ENCODE results near the gene SP8.
"Not testable (repeated sequence)": the region's sequence is repeated elsewhere in the genome, so short reads cannot be mapped to it uniquely, and the experiment has no call there.

SP8 gene

GRCh38 chr7:20786779-20787659, at the start of gene SP8:
Gene SP8 (minus strand): TSS chr7:20786886. CDS start chr7:20786798, 88 bp downstream.
- DNase-seq (ENCODE audit: low read depth, low spot score), result no peak
- peak within 1 kb of the TSS; percentile 42 for H3K4me3 ChIP-seq (ENCODE audit: low read depth, low read length)
- CTCF ChIA-PET, result no interaction called here
- TF ChIP-seq CTCF (IDR thresholded peaks at IDR 0.05; ENCODE audit: insufficient read depth, low read length, missing control alignments), result no peak
- POLR2A ChIA-PET, result no interaction called here

GRCh38 chr7:20836424-20836823, 49.7 kb upstream of the SP8 start:
- POLR2A ChIA-PET; CTCF ChIA-PET; DNase-seq (ENCODE audit: low read depth, low spot score); H3K4me3 ChIP-seq (ENCODE audit: low read depth, low read length): not testable (repeated sequence)

GRCh38 chr7:20835111-20835750, 48.5 kb upstream of the SP8 start:
- CTCF ChIA-PET, result no interaction called here
- no peak for TF ChIP-seq CTCF (IDR thresholded peaks at IDR 0.05; ENCODE audit: insufficient read depth, low read length, missing control alignments)
- DNase-seq (ENCODE audit: low read depth, low spot score), result no peak

GRCh38 chr7:20834656-20835055, 48.0 kb upstream of the SP8 start:
- CTCF ChIA-PET, result no interaction called here
- no peak for DNase-seq (ENCODE audit: low read depth, low spot score)

More at GRCh38 chr7:20835111-20835750, 48.5 kb upstream of the SP8 start:
- POLR2A ChIA-PET, result no interaction called here
- H3K4me3 ChIP-seq (ENCODE audit: low read depth, low read length), result no peak overlapping the region

GRCh38 chr7:20831956-20832355, 45.3 kb upstream of the SP8 start:
- TF ChIP-seq CTCF (IDR thresholded peaks at IDR 0.05; ENCODE audit: insufficient read depth, low read length, missing control alignments), result no peak
- POLR2A ChIA-PET, result no interaction called here
- CTCF ChIA-PET, result no interaction called here
- H3K4me3 ChIP-seq (ENCODE audit: low read depth, low read length), result no peak overlapping the region
- no peak for DNase-seq (ENCODE audit: low read depth, low spot score)

More at GRCh38 chr7:20834656-20835055, 48.0 kb upstream of the SP8 start:
- no peak for TF ChIP-seq CTCF (IDR thresholded peaks at IDR 0.05; ENCODE audit: insufficient read depth, low read length, missing control alignments)
- no peak overlapping the region for H3K4me3 ChIP-seq (ENCODE audit: low read depth, low read length)
- POLR2A ChIA-PET, result no interaction called here

GRCh38 chr7:20831451-20831850, 44.8 kb upstream of the SP8 start:
- DNase-seq (ENCODE audit: low read depth, low spot score), result no peak
- ChIA-PET CTCF (no interaction called here), POLR2A (no interaction called here)
- TF ChIP-seq CTCF (IDR thresholded peaks at IDR 0.05; ENCODE audit: insufficient read depth, low read length, missing control alignments), result no peak
- no peak overlapping the region for H3K4me3 ChIP-seq (ENCODE audit: low read depth, low read length)
